ENCODE measurements around the gene RALGAPA1.

Gene RALGAPA1

GRCh38 chr14:35818346-35819115, 9.4 kb upstream of the RALGAPA1 start:
- no peaks in the 10 kb centered on the region for H4K20me1 ChIP-seq (ENCODE audit: insufficient read depth, low read length)
- TF ChIP-seq EZH2 (optimal IDR thresholded peaks at IDR 0.05; ENCODE audit: low read depth, low read length) (no peak), EZH2phosphoT487 (IDR thresholded peaks at IDR 0.05; ENCODE audit: low read length) (no peak), CTCF (IDR thresholded peaks at IDR 0.05; ENCODE audit: low read length) (peak; percentile 36)
- H3F3A ChIP-seq (ENCODE audit: insufficient read depth, low read length) = no peaks in the 10 kb centered on the region
- H3K9me3 ChIP-seq (replicated peaks; ENCODE audit: insufficient read depth, low read length) = no peaks in the 10 kb centered on the region
- no peak for DNase-seq
- H3K9me2 ChIP-seq (replicated peaks; ENCODE audit: insufficient read depth, low read length) = no peaks in the 10 kb centered on the region
- H3K27me3 ChIP-seq (replicated peaks; ENCODE audit: insufficient read depth, low read length) = no peaks in the 10 kb centered on the region
- H3K4me2 ChIP-seq (ENCODE audit: low read depth, low read length) = no peak overlapping the region
- H2AFZ ChIP-seq (ENCODE audit: low read length) = no peak overlapping the region
- H3K79me2 ChIP-seq (ENCODE audit: low read length) = no peaks in the 10 kb centered on the region
- H3K4me1 ChIP-seq (ENCODE audit: low read length) = no peaks in the 10 kb centered on the region
- no peak overlapping the region for H3K4me3 ChIP-seq (ENCODE audit: low read length)
- H3K9ac ChIP-seq (ENCODE audit: low read length) = no peak overlapping the region
- no peaks in the 10 kb centered on the region for H3K36me3 ChIP-seq (replicated peaks; ENCODE audit: insufficient read depth, low read length)
- no peak overlapping the region for H3K27ac ChIP-seq (ENCODE audit: low read length)

DNA sequence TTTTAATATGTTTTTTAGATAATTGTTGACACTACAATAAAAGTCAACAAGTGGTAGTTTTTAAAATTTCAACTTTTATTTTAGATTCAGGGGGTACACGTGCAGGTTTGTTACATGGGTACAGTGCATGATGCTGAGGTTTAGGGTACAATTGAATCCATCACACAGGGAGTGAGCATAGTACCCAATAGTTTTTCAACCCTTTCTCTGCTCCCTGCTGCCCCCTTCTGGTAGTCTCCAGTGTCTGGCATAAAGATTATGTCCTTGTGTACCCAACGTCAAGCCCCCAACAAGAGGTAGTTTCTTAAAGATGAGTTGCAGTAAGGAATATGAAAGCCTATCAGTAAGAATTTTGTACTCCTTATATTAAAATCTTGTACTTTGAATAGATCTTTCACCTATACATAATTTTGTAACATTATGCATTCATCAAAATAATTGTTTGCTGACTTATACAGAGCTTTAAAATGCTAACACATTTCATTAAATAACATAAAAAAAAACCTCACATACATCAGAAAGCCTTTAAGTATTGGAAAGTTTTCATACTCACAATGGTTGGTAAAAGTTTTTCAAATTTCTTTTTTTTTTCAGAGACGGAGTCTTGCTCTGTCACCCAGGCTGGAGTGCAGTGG, 5.4 kb upstream of the RALGAPA1 start:
- no peaks in the 10 kb centered on the region for H3K79me2 ChIP-seq (ENCODE audit: low read length)
- H3K4me3 ChIP-seq (ENCODE audit: low read length) = no peak overlapping the region
- H3K9me3 ChIP-seq (replicated peaks; ENCODE audit: insufficient read depth, low read length) = no peaks in the 10 kb centered on the region
- no peaks in the 10 kb centered on the region for H3K9me2 ChIP-seq (replicated peaks; ENCODE audit: insufficient read depth, low read length)
- TF ChIP-seq EZH2phosphoT487 (IDR thresholded peaks at IDR 0.05; ENCODE audit: low read length) (no peak), CTCF (IDR thresholded peaks at IDR 0.05; ENCODE audit: low read length) (peak; percentile 50)
- no peaks in the 10 kb centered on the region for H3K4me1 ChIP-seq (ENCODE audit: low read length)
- peaks cover 1% of the 10 kb centered on the region; the same call in 1 of the 2 replicates for H3F3A ChIP-seq (ENCODE audit: insufficient read depth, low read length)
- H3K4me2 ChIP-seq (ENCODE audit: low read depth, low read length) = no peak overlapping the region
- peak; percentile 46 for DNase-seq
- H3K27me3 ChIP-seq (replicated peaks; ENCODE audit: insufficient read depth, low read length) = no peaks in the 10 kb centered on the region
- H3K9ac ChIP-seq (ENCODE audit: low read length) = no peak overlapping the region
- no peaks in the 10 kb centered on the region for H3K36me3 ChIP-seq (replicated peaks; ENCODE audit: insufficient read depth, low read length)
- H3K27ac ChIP-seq (ENCODE audit: low read length) = no peak overlapping the region
- H2AFZ ChIP-seq (ENCODE audit: low read length) = no peak overlapping the region
- H4K20me1 ChIP-seq (ENCODE audit: insufficient read depth, low read length) = no peaks in the 10 kb centered on the region

GRCh38 chr14:35810963-35811362, 1.9 kb upstream of the RALGAPA1 start:
- Histone ChIP-seq H2AFZ (ENCODE audit: low read length) (no peak overlapping the region), H3F3A (ENCODE audit: insufficient read depth, low read length) (peaks cover 12% of the 10 kb centered on the region), H3K9me3 (replicated peaks; ENCODE audit: insufficient read depth, low read length) (no peaks in the 10 kb centered on the region), H4K20me1 (ENCODE audit: insufficient read depth, low read length) (no peaks in the 10 kb centered on the region), H3K79me2 (ENCODE audit: low read length) (peaks cover 16% of the 10 kb centered on the region), H3K27ac (ENCODE audit: low read length) (no peak overlapping the region), H3K27me3 (replicated peaks; ENCODE audit: insufficient read depth, low read length) (no peaks in the 10 kb centered on the region), H3K9ac (ENCODE audit: low read length) (no peak overlapping the region), H3K4me3 (ENCODE audit: low read length) (no peak overlapping the region), H3K4me2 (ENCODE audit: low read depth, low read length) (no peak overlapping the region), H3K36me3 (replicated peaks; ENCODE audit: insufficient read depth, low read length) (no peaks in the 10 kb centered on the region), H3K9me2 (replicated peaks; ENCODE audit: insufficient read depth, low read length) (no peaks in the 10 kb centered on the region), H3K4me1 (ENCODE audit: low read length) (no peaks in the 10 kb centered on the region)
- TF ChIP-seq EZH2phosphoT487 (IDR thresholded peaks at IDR 0.05; ENCODE audit: low read length) (no peak), CTCF (IDR thresholded peaks at IDR 0.05; ENCODE audit: low read length) (no peak), EZH2 (optimal IDR thresholded peaks at IDR 0.05; ENCODE audit: low read depth, low read length) (no peak)
- DNase-seq = no peak

All from MM.1S (cell line).